GM19099 (cell line): ENCODE measurements around the gene APOO.

Experiments
- POLR2A ChIP-seq: IDR thresholded peaks from 3 replicates; pipeline ENCODE4 v1.6.1; 2011; ENCODE audit warnings: low read depth; ENCODE audit not compliant: insufficient read length; ENCODE audit errors: extremely low read depth

APOO gene

GRCh38 chrX:23907498-23908218, at the start of gene APOO, which contains the start of gene CXorf58:
Gene APOO, minus strand, starts transcription at chrX:23907938. Its CDS starts 236 bp downstream, at chrX:23907702.
Gene CXorf58, plus strand, starts transcription at chrX:23908006. Its CDS starts 2,297 bp downstream, at chrX:23910303.
- peak; percentile 64 for TF ChIP-seq POLR2A

GRCh38 chrX:23954396-23954795, 46.7 kb upstream of the APOO start:
- no peak for TF ChIP-seq POLR2A

DNA sequence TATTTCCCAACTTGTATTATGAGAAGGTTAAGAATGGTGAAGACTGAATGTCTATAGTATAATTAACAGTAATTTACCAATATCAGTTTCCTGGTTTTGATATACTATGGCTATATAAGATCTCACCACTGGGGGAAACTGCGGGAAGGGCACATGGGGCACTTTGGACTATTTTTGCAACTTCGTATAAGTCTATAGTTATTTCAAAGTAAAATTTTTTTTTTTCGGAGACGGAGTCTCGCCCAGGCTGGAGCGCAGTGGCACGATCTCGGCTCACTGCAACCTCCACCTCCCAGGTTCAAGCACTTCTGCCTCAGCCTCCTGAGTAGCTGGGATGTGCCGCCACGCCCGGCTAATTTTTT, 46.2 kb upstream of the APOO start:
- no peak for TF ChIP-seq POLR2A

DNA sequence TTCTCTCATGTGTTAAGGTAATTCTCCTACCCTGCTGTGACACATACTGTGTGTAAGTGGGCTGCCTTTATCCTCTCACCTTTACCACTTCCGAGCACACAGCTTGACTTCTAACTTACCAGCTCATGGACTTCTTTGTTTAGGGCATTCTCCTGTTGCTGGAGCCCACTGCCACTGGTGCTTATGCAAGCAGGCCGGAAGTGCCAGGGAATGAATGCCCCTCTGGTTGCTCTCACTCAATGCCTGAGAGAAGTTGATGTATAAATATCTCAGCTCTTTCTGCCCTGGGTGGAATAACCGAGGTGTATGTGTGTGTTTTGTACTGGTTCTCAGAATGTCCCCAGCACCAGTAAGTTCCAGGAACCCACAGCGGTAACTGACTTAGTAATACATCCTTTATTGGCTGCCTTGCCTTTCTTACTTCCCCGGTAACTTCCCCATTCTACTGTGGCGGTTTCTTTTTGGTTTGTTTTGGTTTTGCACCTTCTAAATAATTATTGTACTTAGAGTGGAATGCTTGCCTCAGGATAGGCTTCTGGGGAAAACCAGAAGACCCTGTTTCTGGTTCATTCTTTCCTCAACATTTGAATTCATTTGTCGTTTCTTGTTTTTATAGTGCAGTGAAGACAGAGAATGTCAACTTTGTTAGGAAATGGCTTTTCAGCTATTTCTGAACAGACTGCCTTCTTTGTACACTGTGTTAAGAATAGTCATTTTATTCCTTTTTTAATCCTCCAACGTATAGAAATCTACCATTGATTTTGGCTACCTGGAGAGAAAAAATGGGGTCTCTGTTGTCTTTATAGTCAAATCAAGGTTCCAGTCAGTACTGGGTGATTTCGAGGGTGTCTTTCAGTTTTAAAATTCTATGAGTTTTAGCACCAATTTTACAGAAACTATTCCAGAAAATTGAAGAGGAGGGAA, 45.5 kb upstream of the APOO start:
- peak; percentile 41 for TF ChIP-seq POLR2A

DNA sequence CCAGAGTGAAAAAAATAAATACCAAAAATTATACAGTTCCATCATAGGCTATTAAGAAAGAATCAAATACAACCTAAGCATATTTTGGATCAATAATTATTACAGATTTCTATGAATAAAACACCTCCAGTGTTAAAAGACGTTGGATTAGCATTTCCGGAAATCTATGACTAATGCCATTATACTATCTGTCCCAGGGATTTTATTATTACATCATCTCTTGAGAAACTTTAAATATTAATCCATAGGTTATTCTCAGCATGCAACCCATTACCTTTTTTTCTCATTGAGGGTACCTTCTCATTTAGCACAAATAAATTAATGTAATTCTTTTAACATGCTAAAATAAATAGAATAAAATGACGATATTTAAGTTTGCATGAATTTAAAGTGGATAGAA, 44.7 kb upstream of the APOO start:
- no peak for TF ChIP-seq POLR2A

GRCh38 chrX:23945206-23945605, 37.5 kb upstream of the APOO start:
- TF ChIP-seq POLR2A = no peak

DNA sequence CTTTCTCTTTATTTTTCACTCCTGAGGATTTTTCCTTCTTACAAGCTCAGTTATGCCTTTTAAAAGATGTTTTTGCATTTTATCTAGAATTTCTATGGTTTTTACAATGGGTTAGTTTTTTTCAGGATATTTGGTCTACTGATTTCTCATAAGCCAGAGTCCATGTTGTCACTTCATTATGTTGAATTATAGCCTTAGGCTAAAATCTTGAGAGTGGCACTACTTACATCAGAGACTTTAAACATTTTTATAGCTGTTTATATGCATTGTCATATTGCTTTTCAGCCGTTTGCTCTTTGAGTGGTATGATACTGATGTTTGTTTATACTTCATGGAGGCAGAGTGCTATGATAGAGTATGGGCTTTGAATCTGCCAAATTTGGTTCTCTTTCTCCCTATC, 36.5 kb upstream of the APOO start:
- no peak for TF ChIP-seq POLR2A

DNA sequence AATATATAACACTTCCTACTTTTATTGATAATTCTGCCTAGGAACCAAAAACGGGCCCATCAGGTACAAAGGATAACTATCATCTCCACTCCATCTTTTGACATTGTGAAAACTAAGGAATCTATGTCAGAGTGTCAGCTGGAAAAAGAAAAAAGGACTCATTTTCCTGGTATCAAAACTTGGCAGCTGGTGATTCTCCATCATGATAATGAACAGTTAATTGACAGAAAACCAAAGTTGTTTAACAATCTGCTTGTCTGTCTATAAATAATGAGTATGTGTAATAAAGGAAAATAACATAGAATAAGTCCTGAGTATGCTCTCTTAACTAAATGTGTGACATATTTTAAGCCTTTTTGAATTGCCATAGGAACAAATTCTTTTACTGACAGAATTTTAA, 31.5 kb upstream of the APOO start:
- no peak for TF ChIP-seq POLR2A

DNA sequence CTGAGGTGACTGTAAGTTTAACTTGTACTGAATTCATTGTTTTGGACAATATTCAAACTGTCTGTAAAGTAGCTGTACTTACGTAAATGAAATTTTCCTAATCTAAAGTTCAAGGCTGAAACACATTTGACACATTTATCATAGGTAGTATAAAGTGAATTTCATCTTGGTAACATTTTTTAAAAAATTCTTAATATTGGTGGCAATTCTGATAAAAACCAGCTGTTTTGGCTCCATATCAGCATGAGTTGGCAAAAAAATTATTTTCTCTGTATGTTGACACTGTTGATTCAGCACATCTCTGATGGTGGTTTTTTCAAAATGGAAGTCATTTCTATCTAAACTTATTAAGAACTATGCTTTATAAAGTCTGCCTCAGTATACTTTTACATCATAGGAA, 31.0 kb upstream of the APOO start:
- no peak for TF ChIP-seq POLR2A

GRCh38 chrX:23937100-23937499, 29.4 kb upstream of the APOO start:
- no peak for TF ChIP-seq POLR2A

DNA sequence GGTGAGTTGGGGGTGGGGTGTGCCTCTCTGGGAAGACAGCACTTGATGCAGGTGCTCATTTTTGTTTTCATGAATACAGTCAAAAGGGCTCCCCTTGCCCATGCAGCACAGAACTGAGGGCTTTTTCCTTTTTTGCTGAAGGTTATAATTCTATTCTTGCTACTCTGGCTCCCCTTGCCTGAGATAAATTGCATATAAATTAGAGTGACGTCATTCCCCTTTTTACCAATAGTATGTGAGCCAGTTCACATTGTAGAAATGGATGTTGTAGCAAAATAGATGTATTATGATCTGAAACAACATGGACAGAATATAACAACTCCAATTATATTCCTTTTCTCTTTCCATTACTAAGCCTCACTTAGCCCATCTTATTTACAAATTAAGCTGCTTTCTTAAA, 28.4 kb upstream of the APOO start:
- no peak for TF ChIP-seq POLR2A

DNA sequence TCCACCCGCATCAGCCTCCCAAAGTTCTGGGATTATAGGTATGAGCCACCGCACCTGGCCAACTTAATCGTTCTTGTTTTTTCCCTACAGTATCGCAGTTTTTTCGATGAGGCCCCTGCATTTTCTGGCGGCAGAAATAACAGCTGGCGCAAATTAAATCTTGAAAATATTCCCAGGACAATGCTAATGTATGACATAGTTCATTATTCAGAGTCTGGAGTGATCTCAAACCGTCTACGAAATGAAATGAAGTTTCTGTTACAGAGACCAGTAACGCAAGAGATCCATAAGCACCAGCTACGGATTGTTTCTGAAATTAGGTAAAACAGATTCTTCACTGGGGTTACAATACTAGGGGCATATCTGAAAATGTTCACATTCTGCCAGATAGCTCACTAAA, 27.4 kb upstream of the APOO start:
- no peak for TF ChIP-seq POLR2A

- no peak for TF ChIP-seq POLR2A
These were observed 24.3 kb upstream of the APOO start for GRCh38 chrX:23932046-23932445.

GRCh38 chrX:23930894-23931604, 23.3 kb upstream of the APOO start:
- TF ChIP-seq POLR2A = no peak

- TF ChIP-seq POLR2A = no peak
These were observed 18.3 kb upstream of the APOO start for GRCh38 chrX:23926015-23926414.
